H1 (cell line): ENCODE data around the gene FAM222B. TPM values are rescaled to one million over a fixed set of nuclear protein-coding genes. Genes with fewer than 3 reads are reported as not detected.

ENCODE experiments used
- CTCF ChIA-PET: fragments of 300-600 bp; sonication (Branson Sonifier 250); formaldehyde crosslinking; loops from one replicate; lab custom pipeline; 2021; ENCODE audit not compliant: partially characterized antibody; lab: Charles Lee
- POLR2A ChIA-PET: fragments of 300-600 bp; sonication (Branson Sonifier 250); formaldehyde crosslinking; loops from one replicate; lab custom pipeline; 2021; ENCODE audit warnings: inconsistent platforms; ENCODE audit not compliant: partially characterized antibody; lab: Charles Lee
- DNase-seq, 2 experiments: peaks; one replicate each; pipeline versions ENCODE4 v3.0.0 to v3.0.0-alpha.2; 2010 to 2022; ENCODE audit warnings: low spot score in 2 of 2, low read depth in 1 of 2, mixed read lengths in 1 of 2
- FAIRE-seq: peaks from 2 replicates; lab custom pipeline; 2011; peaks lifted over from hg19 to GRCh38; lab: Jason Lieb, UNC
- H2AFZ ChIP-seq: 2 replicates; pipeline ENCODE4 v1.8.1; 2012; ENCODE audit warnings: low read length, inconsistent platforms
- H2AK5ac ChIP-seq: 2 replicates; pipeline ENCODE4 v1.6.1; 2013; ENCODE audit warnings: low read depth, low read length
- H2BK120ac ChIP-seq: replicated peaks from 2 replicates; pipeline ENCODE3; 2013; ENCODE audit warnings: low read depth, low read length, inconsistent platforms
- H2BK12ac ChIP-seq: 2 replicates; pipeline ENCODE4 v1.6.1; 2013; ENCODE audit warnings: low read depth, low read length
- H2BK15ac ChIP-seq: 2 replicates; pipeline ENCODE4 v1.6.1; 2013; ENCODE audit warnings: low read length
- H2BK20ac ChIP-seq: 2 replicates; pipeline ENCODE4 v1.6.1; 2013; ENCODE audit warnings: low read length
- H2BK5ac ChIP-seq: 2 replicates; pipeline ENCODE4 v1.6.1; 2013; ENCODE audit warnings: low read depth, low read length
- H3K14ac ChIP-seq: 2 replicates; pipeline ENCODE4 v1.6.1; 2013; ENCODE audit warnings: inconsistent platforms; ENCODE audit not compliant: insufficient read length
- H3K18ac ChIP-seq: 2 replicates; pipeline ENCODE4 v1.6.1; 2013; ENCODE audit warnings: low read length; ENCODE audit errors: extremely low read depth
- H3K23ac ChIP-seq: 2 replicates; pipeline ENCODE4 v1.6.1; 2013; ENCODE audit warnings: inconsistent platforms; ENCODE audit not compliant: insufficient read length
- H3K23me2 ChIP-seq: 2 replicates; pipeline ENCODE4 v1.6.1; 2013; ENCODE audit warnings: low read depth, low read length
- H3K27ac ChIP-seq: 2 replicates; pipeline ENCODE4 v1.6.1; 2011; ENCODE audit warnings: low read depth, low read length, inconsistent platforms
- H3K27me3 ChIP-seq, 4 experiments: replicated peaks in 1 of 4; 1 replicate in 1 of 4; 2 replicates in 3 of 4; pipeline versions ENCODE4 v1.6.1 to v1.8.1; 2011 to 2013; ENCODE audit warnings: low read length in 3 of 4, mild to moderate bottlenecking in 3 of 4, inconsistent platforms in 2 of 4, mixed read lengths in 2 of 4, moderate library complexity in 1 of 4; ENCODE audit not compliant: control insufficient read depth in 3 of 4, insufficient read depth in 3 of 4; ENCODE audit errors: extremely low read depth in 1 of 4
- H3K36me3 ChIP-seq, 4 experiments: 2 replicates each; pipeline versions ENCODE4 v1.6.1 to v1.8.1; 2011 to 2013; ENCODE audit warnings: mild to moderate bottlenecking in 4 of 4, low read length in 3 of 4, moderate library complexity in 2 of 4, control low read depth in 1 of 4, inconsistent platforms in 1 of 4; ENCODE audit not compliant: insufficient read depth in 4 of 4, control insufficient read depth in 2 of 4
- H3K4ac ChIP-seq: replicated peaks from 2 replicates; pipeline ENCODE3; 2013; ENCODE audit warnings: low read length, low read depth, mixed read lengths, inconsistent platforms; ENCODE audit not compliant: insufficient read length
- H3K4me1 ChIP-seq, 4 experiments: replicated peaks in 1 of 4; 1 replicate in 1 of 4; 2 replicates in 3 of 4; pipeline versions ENCODE4 v1.6.1 to v1.8.1; 2011 to 2013; ENCODE audit warnings: low read length in 3 of 4, inconsistent platforms in 2 of 4, mixed read lengths in 1 of 4; ENCODE audit not compliant: insufficient read depth in 4 of 4, control insufficient read depth in 3 of 4
- H3K4me2 ChIP-seq, 2 experiments: 2 replicates each; pipeline versions ENCODE4 v1.6.1 to v1.8.1; 2011 to 2013; ENCODE audit warnings: low read depth in 2 of 2, low read length in 2 of 2, control low read depth in 1 of 2, inconsistent platforms in 1 of 2, mild to moderate bottlenecking in 1 of 2; ENCODE audit not compliant: insufficient read depth in 1 of 2
- H3K4me3 ChIP-seq, 4 experiments: fragments of 200-600, 300-600 bp in 1 of 4; sonication (generic), shearing (Covaris generic), sonication (Bioruptor Twin) in 1 of 4; 2 replicates each; pipeline versions ENCODE4 v1.5.1 to v1.8.1; 2011 to 2016; ENCODE audit warnings: low read length in 4 of 4, low read depth in 3 of 4, control low read depth in 2 of 4, inconsistent platforms in 2 of 4, mild to moderate bottlenecking in 2 of 4, mixed read lengths in 1 of 4, moderate library complexity in 1 of 4; ENCODE audit not compliant: insufficient read depth in 2 of 4; ENCODE audit errors: extremely low read depth in 1 of 4
- H3K56ac ChIP-seq: replicated peaks from 2 replicates; pipeline ENCODE3; 2013; ENCODE audit warnings: low read depth, mild to moderate bottlenecking, mixed read lengths, low read length, inconsistent platforms; ENCODE audit not compliant: insufficient read length
- H3K79me1 ChIP-seq: 2 replicates; pipeline ENCODE4 v1.6.1; 2013; ENCODE audit warnings: low read depth, low read length, control low read depth
- H3K79me2 ChIP-seq, 2 experiments: 2 replicates each; pipeline versions ENCODE4 v1.6.1 to v1.8.1; 2012 to 2013; ENCODE audit warnings: low read length in 2 of 2, mild to moderate bottlenecking in 2 of 2, inconsistent platforms in 1 of 2; ENCODE audit not compliant: insufficient read depth in 2 of 2, control insufficient read depth in 1 of 2
- H3K9ac ChIP-seq, 4 experiments: replicated peaks in 1 of 4; 1 replicate in 1 of 4; 2 replicates in 3 of 4; pipeline versions ENCODE4 v1.6.1 to v1.8.1; 2011 to 2013; ENCODE audit warnings: low read depth in 3 of 4, low read length in 3 of 4, control low read depth in 2 of 4, mild to moderate bottlenecking in 2 of 4, moderate library complexity in 2 of 4, inconsistent platforms in 1 of 4; ENCODE audit errors: extremely low read depth in 1 of 4
- H3K9me3 ChIP-seq, 2 experiments: 2 replicates each; pipeline versions ENCODE4 v1.6.1 to v1.8.1; 2012 to 2013; ENCODE audit warnings: mild to moderate bottlenecking in 2 of 2, moderate library complexity in 2 of 2, control low read depth in 1 of 2, inconsistent platforms in 1 of 2, low read depth in 1 of 2, low read length in 1 of 2, mixed read lengths in 1 of 2; ENCODE audit not compliant: insufficient read depth in 2 of 2
- H4K20me1 ChIP-seq, 2 experiments: replicated peaks in 1 of 2; 2 replicates each; pipeline versions ENCODE3 to v1.8.1; 2011 to 2013; ENCODE audit warnings: inconsistent platforms in 2 of 2, low read length in 2 of 2, mild to moderate bottlenecking in 1 of 2; ENCODE audit not compliant: insufficient read depth in 2 of 2, control insufficient read depth in 1 of 2
- H4K5ac ChIP-seq: 2 replicates; pipeline ENCODE4 v1.6.1; 2013; ENCODE audit warnings: low read length, low read depth, mixed read lengths, inconsistent platforms; ENCODE audit not compliant: insufficient read length
- H4K8ac ChIP-seq: 2 replicates; pipeline ENCODE4 v1.8.0; 2013; ENCODE audit warnings: mild to moderate bottlenecking, moderate library complexity, low read length, inconsistent platforms; ENCODE audit not compliant: insufficient read depth; ENCODE audit errors: extremely low read depth
- H4K91ac ChIP-seq: replicated peaks from 2 replicates; pipeline ENCODE3; 2013; ENCODE audit warnings: low read length, mixed read lengths, inconsistent platforms; ENCODE audit not compliant: insufficient read length
- BACH1 ChIP-seq: IDR thresholded peaks from 2 replicates; pipeline ENCODE4 v1.6.1; 2012; ENCODE audit warnings: low read length, improper control_type of control experiment
- CBX8 ChIP-seq: fragments of 300-800, 300-1000 bp; sonication (generic); IDR thresholded peaks from 2 replicates; pipeline ENCODE4 v1.7.1; 2016; ENCODE audit warnings: low read depth, low read length, borderline replicate concordance
- CREB1 ChIP-seq: IDR thresholded peaks from 2 replicates; pipeline ENCODE4 v1.6.1; 2012; ENCODE audit warnings: inconsistent platforms
- CTCF ChIP-seq, 3 experiments: IDR thresholded peaks; 1 replicate in 2 of 3; 2 replicates in 1 of 3; pipeline versions ENCODE4 v1.5.1 to v1.6.1; 2011; ENCODE audit warnings: low read length in 3 of 3, mild to moderate bottlenecking in 3 of 3, inconsistent platforms in 2 of 3, low read depth in 1 of 3, moderate library complexity in 1 of 3; ENCODE audit not compliant: insufficient read depth in 1 of 3; ENCODE audit errors: control extremely low read depth in 1 of 3
- GTF2F1 ChIP-seq: IDR thresholded peaks from 2 replicates; pipeline ENCODE4 v1.6.1; 2012; ENCODE audit warnings: low read depth, low read length, improper control_type of control experiment, borderline replicate concordance
- JUN ChIP-seq: IDR thresholded peaks from 2 replicates; pipeline ENCODE4 v1.6.1; 2011; ENCODE audit warnings: low read depth, mild to moderate bottlenecking, improper control_type of control experiment, low read length
- SIN3A ChIP-seq, 2 experiments: IDR thresholded peaks in 1 of 2; conservative IDR thresholded peaks in 1 of 2; 2 replicates each; pipeline ENCODE4 v1.6.1; 2011 to 2012; ENCODE audit warnings: low read length in 2 of 2, improper control_type of control experiment in 1 of 2, low read depth in 1 of 2, mild to moderate bottlenecking in 1 of 2
- SIX5 ChIP-seq: IDR thresholded peaks from 2 replicates; pipeline ENCODE4 v1.6.1; 2011; ENCODE audit warnings: mild to moderate bottlenecking, low read depth, low read length
- SP1 ChIP-seq: IDR thresholded peaks from 2 replicates; pipeline ENCODE4 v1.6.1; 2011; ENCODE audit warnings: low read depth, low read length
- TAF1 ChIP-seq: IDR thresholded peaks from 2 replicates; pipeline ENCODE4 v1.6.1; 2011; ENCODE audit warnings: mild to moderate bottlenecking, low read depth, low read length
- TAF7 ChIP-seq: optimal IDR thresholded peaks from 2 replicates; pipeline ENCODE3; 2011; ENCODE audit warnings: low read depth, mild to moderate bottlenecking, inconsistent platforms, low read length, moderate library complexity, borderline replicate concordance
- YY1 ChIP-seq: IDR thresholded peaks from 2 replicates; pipeline ENCODE4 v1.6.1; 2011; ENCODE audit warnings: low read depth, mild to moderate bottlenecking, low read length
- WGBS, 2 experiments: shearing (Covaris generic) in 1 of 2; methylation state at CpG; one replicate each; pipeline versions ENCODE4 v1.1.6 to v1.1.7; 2013 to 2015; ENCODE audit warnings: low lambda C conversion rate in 2 of 2, mixed read lengths in 2 of 2, inconsistent platforms in 1 of 2, low coverage in 1 of 2, missing lambda C conversion rate in 1 of 2; ENCODE audit not compliant: insufficient replicate concordance in 2 of 2, insufficient coverage in 1 of 2, insufficient read length in 1 of 2; ENCODE audit errors: extremely low coverage in 1 of 2, missing lambda C conversion rate in 1 of 2; 5-methylcytosine and 5-hydroxymethylcytosine counted together
- polyA plus RNA-seq, 7 experiments: library from polyadenylated mRNA; depleted of rRNA in 3 of 7; stranded (reverse) in 5 of 7; unstranded in 2 of 7; fragments of >200 nt in 5 of 7; fragments of 200-250 nt in 2 of 7; gene quantifications; 1 replicate in 5 of 7; 2 replicates in 1 of 7; 4 replicates in 1 of 7; pipeline versions ENCODE4 v1.2.1 to v1.2.3, GENCODE V29; 2011 to 2013; ENCODE audit warnings: missing spikeins in 2 of 7, mixed read lengths in 2 of 7
- total RNA-seq: library from RNA; stranded (reverse); fragmentation: NEBNext Ultra II Directional; extraction: Animal tissue kit (Norgen Biotek cat#: 25700); gene quantifications from 2 replicates; pipeline ENCODE4 v1.2.1, GENCODE V29; 2021

The FAM222B gene
- total and polyA plus RNA-seq, 2 of the 8 experiments (the other 6 are each of a cell fraction or from before 2014, with no cell fraction given), result 42.1 to 81.7 TPM

GRCh38 chr17:28810437-28810836 is 32.2 kb downstream of the FAM222B start:
- Histone ChIP-seq H2BK12ac (no peak overlapping the region), H3K4me1 (peaks cover 3 to 10% (median 7%) of the 10 kb centered on the region in 4 experiments; a peak in 6 of 7 replicates), H3K14ac (no peak overlapping the region), H3K56ac (no peak overlapping the region), H3K9me3 (no peaks in the 10 kb centered on the region), H3K4me2 (peak overlapping the region in 1 of 2 experiments; percentile 10; a peak in 1 of 4 replicates), H4K20me1 (no peaks in the 10 kb centered on the region), H2AFZ (no peak overlapping the region), H3K4me3 (peak overlapping the region in 1 of 4 experiments; percentile 89; a peak in 2 of 8 replicates), H3K79me1 (peaks cover 2% of the 10 kb centered on the region; the same call in 1 of the 2 replicates), H3K23me2 (peaks cover 2% of the 10 kb centered on the region; the same call in 1 of the 2 replicates), H3K79me2 (peaks cover 4 to 78% of the 10 kb centered on the region in 2 experiments), H3K27me3 (no peaks in the 10 kb centered on the region), H3K18ac (no peak overlapping the region), H3K23ac (no peak overlapping the region), H2BK20ac (no peak overlapping the region), H2AK5ac (no peak overlapping the region), H2BK15ac (no peak overlapping the region), H3K27ac (no peak overlapping the region), H3K9ac (no peak overlapping the region), H4K91ac (no peak overlapping the region), H2BK120ac (no peak overlapping the region), H3K36me3 (peaks cover 0 to 10% (median 4%) of the 10 kb centered on the region in 4 experiments; a peak in 3 of 8 replicates), H4K8ac (no peak overlapping the region), H3K4ac (no peak overlapping the region), H4K5ac (no peak overlapping the region), H2BK5ac (no peak overlapping the region)
- POLR2A ChIA-PET, result interaction anchor here (0.6 to 2.5 kb wide), 10 partner anchors 11 to 221 kb away, joined by 3 to 11 read pairs (median 6); partner anchors contain the start of genes FAM222B and TRAF4
- CTCF ChIA-PET, result interaction anchor here (0.6 to 3.8 kb wide), 10 partner anchors 13 to 84 kb away, joined by 3 to 26 read pairs (median 4); no protein-coding TSS in a partner anchor
- FAIRE-seq (no peak), DNase-seq (no peak)
- WGBS, 2 experiments, result 81% methylated on average over 1 of the region's 1 CpG; no CpG with 5 or more reads in 1 of the 2 experiments
- no peak for TF ChIP-seq SIN3A (conservative IDR thresholded peaks at IDR 0.05 in 1 of 2, IDR thresholded peaks at IDR 0.05 in 1 of 2; ENCODE audit: low read depth in 1 of 2, low read length in 2 of 2)
- no peak for TF ChIP-seq GTF2F1
- TF ChIP-seq CBX8, result no peak
- no peak for TF ChIP-seq CREB1
- no peak for TF ChIP-seq JUN
- no peak for TF ChIP-seq TAF1
- TF ChIP-seq TAF7, result no peak
- no peak for TF ChIP-seq YY1
- no peak for TF ChIP-seq SIX5
- no peak for TF ChIP-seq SP1
- no peak for TF ChIP-seq BACH1
- TF ChIP-seq CTCF (IDR thresholded peaks at IDR 0.05; ENCODE audit: control extremely low read depth in 1 of 3, insufficient read depth in 1 of 3, low read depth in 1 of 3, low read length in 3 of 3), result no peak
